ENCODE measurements around the gene RHOJ. TPM values are rescaled to one million over a fixed set of nuclear protein-coding genes. Genes with fewer than 3 reads are reported as not detected.
A peak's percentile ranks its signal among the peaks of the same experiment; 100 is the strongest.
"Not testable (repeated sequence)": the region's sequence is repeated elsewhere in the genome, so short reads cannot be mapped to it uniquely, and the experiment has no call there.

RHOJ gene
- total RNA-seq, 1 experiment from 2014 or later: not detected

GRCh38 chr14:63266106-63266505 lies 61.9 kb downstream of the RHOJ start:
- DNase-seq (ENCODE audit: low read depth): no peak

DNA sequence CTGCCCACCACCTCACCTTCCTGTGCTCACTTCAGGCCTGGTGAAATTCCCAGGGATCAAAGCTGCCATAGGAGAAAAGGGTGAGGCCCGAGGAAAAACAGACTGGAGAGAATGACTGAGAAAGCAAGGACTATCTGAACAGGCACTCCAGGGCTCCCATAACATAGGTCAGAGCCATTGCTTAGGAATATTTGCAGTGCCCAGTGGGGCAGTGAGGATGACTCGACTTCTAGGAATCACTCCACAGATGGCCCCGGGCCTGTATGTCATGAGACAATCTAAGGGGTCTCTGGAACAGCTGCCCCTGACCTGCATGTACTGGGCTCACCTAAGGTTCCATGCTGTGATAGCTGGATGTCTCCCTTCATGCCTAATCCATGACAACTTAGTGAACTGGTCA lies 62.9 kb downstream of the RHOJ start:
- no peak for DNase-seq (ENCODE audit: low read depth)

- DNase-seq (ENCODE audit: low read depth): no peak
Measured at GRCh38 chr14:63268771-63269170, 64.5 kb downstream of the RHOJ start.

DNA sequence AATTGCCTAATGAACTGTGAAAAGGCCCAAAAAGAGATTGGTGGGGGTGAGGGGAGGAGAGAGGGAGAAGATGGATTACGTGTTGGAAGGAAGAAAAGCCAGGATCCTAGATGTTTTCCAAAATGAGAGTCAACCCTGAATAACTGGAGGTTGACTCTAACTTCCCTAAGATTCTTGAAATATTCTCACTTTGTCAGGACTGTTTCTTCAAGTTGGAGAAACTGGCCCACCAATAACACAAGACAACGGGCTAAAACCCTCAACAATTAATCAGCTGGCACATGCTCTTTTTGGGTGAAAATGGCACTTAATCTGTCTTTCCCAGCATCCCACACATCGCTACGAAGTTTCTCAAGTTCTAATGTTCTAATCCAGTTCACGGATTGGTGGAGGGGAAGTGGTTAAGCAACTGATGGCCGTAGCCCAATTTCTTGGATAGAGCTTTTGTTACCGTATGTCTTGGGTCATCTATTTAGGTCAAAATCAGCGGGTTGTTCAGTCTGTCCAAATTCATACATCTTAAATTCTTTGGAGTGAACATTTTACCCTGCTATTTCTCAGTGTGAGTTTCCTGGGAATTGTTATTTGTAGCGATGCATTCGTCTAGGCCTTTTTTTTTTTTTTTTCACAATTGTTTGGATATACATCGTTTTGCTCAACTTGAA lies 65.5 kb downstream of the RHOJ start:
- DNase-seq (ENCODE audit: low read depth): no peak

DNA sequence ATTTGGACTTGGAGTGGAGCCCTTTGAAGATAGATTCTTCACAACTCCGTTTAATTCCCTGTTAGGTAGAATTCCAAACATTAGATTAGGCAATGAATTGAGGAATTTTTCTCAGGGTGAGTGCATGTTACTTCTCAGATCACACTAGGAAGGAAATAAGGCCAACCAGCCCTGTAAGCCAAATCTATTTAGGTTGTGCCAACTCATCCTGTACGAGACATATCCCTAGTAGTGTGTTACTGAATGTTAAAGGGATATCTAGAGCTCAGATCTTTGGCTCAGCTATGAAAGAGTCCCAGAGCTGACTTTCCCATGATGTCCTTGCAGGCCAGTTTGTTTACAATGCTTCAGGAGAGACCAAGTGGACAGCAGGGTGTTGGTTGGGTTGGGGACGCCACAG lies 68.9 kb downstream of the RHOJ start:
- no peak for DNase-seq (ENCODE audit: low read depth)

- DNase-seq (ENCODE audit: low read depth): no peak
Measured at GRCh38 chr14:63273717-63274655, 69.7 kb downstream of the RHOJ start.

GRCh38 chr14:63275611-63276010 lies 71.4 kb downstream of the RHOJ start:
- no peak for DNase-seq (ENCODE audit: low read depth)

DNA sequence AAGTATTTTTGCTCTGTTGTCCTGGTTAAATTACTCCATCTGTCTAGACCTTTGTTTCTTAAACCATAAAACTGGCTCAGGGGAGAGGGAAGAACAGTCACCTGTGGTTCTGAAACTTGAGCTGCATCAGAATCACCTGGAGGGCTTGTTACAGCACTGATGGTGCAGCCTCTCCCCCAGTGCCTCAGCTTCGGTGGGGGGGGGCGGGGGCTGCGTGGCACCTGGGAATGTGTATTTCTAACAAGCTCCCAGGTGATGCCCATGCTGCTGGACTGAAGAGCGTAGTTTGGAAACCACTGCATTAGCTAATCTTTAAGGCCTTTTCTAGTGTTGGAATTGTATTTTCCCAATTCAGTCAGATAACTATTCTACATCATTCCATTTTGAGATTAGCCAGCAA lies 71.8 kb downstream of the RHOJ start:
- DNase-seq (ENCODE audit: low read depth): no peak

DNA sequence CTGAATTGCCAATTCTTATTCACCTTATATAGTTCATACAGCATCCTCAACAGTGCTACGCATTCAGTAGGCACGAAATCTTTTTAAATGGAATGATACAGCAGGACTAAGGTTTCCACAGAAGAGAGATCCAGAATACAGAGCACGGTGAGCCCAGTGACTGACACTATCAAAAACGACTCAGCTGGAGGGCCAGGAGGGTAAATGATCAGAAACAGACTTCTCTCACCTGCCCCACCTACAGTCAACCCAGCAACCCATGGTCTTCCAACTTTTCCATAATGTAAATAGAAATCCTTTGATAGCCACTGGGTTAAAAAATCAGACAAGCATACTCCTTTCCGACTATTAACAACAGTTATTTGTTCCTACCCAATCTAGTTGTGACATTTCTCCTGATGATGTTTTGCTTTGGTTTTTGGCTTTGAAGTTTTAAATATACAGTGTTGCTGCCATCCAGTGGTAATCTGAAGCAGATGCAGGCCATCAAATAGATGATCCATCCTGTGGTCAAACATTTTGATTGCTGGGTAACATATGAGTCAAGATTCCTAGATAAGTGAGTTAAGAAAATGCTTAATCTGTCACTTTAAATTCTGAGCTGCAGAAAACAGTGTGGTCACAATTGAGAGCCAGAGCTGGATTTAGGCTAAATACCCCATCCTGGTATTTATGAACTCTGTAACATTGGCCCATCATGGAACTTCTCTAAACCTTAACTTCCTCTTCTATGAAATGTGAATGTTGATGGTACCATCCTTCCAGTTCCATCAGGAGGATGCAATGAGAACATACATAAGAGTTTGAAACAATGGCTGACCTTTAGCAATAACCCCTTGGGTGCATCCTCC lies 72.5 kb downstream of the RHOJ start:
- DNase-seq (ENCODE audit: low read depth): peak; percentile 49

DNA sequence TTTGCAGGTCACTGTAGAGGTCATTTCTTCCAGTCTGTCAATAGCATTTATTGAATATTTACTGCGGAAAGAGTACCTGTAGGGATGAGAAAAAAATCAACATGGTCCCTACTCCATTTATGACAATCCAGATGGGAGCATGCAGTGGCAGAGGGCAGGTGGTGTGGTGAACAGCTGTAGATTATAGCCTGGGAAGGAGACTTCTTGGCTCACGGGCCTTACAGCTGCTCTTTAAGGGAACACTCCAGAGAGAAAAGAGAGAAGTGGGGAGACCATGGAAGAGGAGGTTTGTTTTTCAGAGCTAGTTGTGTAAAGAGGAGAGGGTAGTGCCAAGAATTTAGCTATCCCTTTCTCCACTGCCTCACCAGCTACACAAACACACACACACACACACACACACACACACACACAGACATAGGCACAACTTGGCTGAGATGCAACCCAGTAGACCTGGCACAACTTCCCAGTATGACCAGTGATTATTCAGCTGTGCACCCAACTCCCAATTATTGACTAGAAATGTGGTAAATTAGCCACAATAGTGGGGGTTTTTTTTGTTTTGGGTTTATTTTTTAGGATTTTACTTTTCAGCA lies 73.4 kb downstream of the RHOJ start:
- peak; percentile 3 for DNase-seq (ENCODE audit: low read depth)

GRCh38 chr14:63279933-63280332 lies 75.7 kb downstream of the RHOJ start:
- not testable (repeated sequence) for DNase-seq (ENCODE audit: low read depth)

- DNase-seq (ENCODE audit: low read depth): no peak
Measured at GRCh38 chr14:63282997-63283883, 79.0 kb downstream of the RHOJ start.

GRCh38 chr14:63283884-63284248 lies 79.6 kb downstream of the RHOJ start:
- DNase-seq (ENCODE audit: low read depth): no peak

GRCh38 chr14:63286071-63286470 lies 81.8 kb downstream of the RHOJ start:
- no peak for DNase-seq (ENCODE audit: low read depth)

- DNase-seq (ENCODE audit: low read depth): no peak
Measured at GRCh38 chr14:63287666-63288483, 83.6 kb downstream of the RHOJ start.

- DNase-seq (ENCODE audit: low read depth): no peak
Measured at GRCh38 chr14:63288853-63289252, 84.6 kb downstream of the RHOJ start.

DNA sequence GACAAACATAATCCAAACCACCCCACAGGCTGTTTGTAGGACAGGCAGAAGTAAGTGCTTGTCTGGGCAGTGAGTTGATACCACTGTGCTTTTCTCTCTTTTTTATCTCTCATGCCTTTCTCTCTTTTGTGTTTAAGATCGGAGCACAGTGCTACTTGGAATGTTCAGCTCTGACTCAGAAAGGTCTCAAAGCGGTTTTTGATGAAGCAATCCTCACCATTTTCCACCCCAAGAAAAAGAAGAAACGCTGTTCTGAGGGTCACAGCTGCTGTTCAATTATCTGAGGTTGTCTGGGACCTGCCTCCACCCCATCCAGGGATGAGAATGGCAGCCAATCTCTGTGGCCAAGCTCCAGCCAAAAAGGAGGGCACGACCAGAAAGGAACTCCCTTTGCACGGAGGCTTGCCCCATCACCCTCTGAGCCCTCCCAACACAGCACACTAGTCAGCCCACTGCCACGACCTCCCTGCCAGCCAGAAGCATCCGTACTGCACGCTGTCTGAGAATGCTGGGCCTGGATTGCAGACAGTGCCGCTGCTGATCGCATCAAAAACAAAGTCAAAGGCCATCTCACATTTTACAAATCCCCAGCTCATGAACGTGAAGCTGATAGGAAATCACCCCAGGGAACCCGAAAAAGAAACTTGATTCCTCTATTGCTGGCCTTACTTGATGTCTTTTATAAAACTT lies 86.6 kb downstream of the RHOJ start:
- peak; percentile 33 for DNase-seq (ENCODE audit: low read depth)

GRCh38 chr14:63292805-63293204 lies 88.6 kb downstream of the RHOJ start:
- DNase-seq (ENCODE audit: low read depth): no peak

DNA sequence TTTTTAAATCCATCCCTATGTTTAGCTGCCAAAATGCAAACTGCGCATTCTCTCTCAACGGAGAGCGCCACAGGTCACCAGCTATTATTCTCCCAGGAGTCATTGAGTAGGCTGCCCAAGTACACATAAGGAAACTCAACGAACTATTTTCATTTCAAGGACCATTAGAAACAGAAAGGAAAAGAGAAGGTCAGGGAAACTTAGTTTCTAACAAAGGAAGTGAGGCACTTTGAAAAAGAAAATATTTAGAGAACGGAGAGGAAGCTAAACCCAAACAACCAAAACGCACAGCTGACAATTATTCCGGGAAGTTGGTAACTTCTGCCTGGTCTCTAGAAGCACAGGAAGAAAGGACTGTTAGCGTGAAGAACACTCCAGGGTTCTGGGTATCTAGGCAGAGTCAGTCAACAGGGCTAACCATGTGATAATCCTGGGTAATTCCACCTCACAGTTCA lies 91.0 kb downstream of the RHOJ start:
- no peak for DNase-seq (ENCODE audit: low read depth)

Measured in LHCN-M2 (cell line).